Nephron progenitor cell (in vitro differentiated cells): Measurements from ENCODE around the gene ZFPM1.

Source experiments
- DNase-seq: peaks from one replicate; pipeline ENCODE4 v3.0.0; 2021
- H3K27ac Mint-ChIP-seq: 2 replicates; pipeline ENCODE4 v1.8.0; 2021; ENCODE audit warnings: mild to moderate bottlenecking, moderate library complexity, mixed read lengths
- H3K27me3 Mint-ChIP-seq: 2 replicates; pipeline ENCODE4 v1.8.0; 2021; ENCODE audit warnings: mild to moderate bottlenecking, low read depth, mixed read lengths; ENCODE audit not compliant: poor library complexity
- H3K36me3 Mint-ChIP-seq: 2 replicates; pipeline ENCODE4 v1.8.0; 2021; ENCODE audit warnings: low read depth, mixed read lengths
- H3K4me1 Mint-ChIP-seq: 2 replicates; pipeline ENCODE4 v1.8.0; 2021; ENCODE audit warnings: mixed read lengths
- H3K4me3 Mint-ChIP-seq: 2 replicates; pipeline ENCODE4 v1.8.0; 2021; ENCODE audit warnings: mild to moderate bottlenecking, moderate library complexity, mixed read lengths
- H3K9me3 Mint-ChIP-seq: 2 replicates; pipeline ENCODE4 v1.8.0; 2021; ENCODE audit warnings: mild to moderate bottlenecking, moderate library complexity, mixed read lengths
- TF ChIP-seq, protein P1 (sequence below): fragments of 200-600 bp; sonication (generic); IDR thresholded peaks from 2 replicates; pipeline ENCODE4 v1.5.0; 2021; ENCODE audit warnings: antibody characterized with exemption

Gene ZFPM1

DNA sequence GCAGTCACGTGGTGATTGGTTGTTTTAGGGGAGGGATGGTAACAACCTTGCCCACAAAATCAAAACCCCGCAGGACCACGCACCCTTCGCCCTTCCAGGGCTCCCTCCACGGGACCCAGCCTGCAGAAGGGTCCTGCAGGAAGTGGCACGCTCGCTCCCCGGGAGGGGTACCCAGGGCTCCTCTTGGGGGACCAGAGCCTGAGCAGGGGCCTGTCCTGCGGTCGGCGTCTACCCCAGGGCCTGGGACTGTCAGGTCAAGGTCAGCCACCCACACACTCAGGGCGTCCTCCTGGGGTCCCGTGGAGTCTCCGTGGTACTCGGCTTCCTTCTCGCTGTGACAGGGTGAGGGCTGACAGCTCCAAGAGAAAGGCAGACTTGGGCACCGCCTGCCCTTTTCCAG lies 36.4 kb upstream of the ZFPM1 start:
- Mint-ChIP-seq H3K9me3 (no peaks in the 10 kb centered on the region), H3K4me3 (no peak overlapping the region), H3K27ac (no peak overlapping the region), H3K4me1 (peaks cover 13% of the 10 kb centered on the region), H3K36me3 (no peaks in the 10 kb centered on the region), H3K27me3 (no peaks in the 10 kb centered on the region)
- DNase-seq, result no peak
- TF ChIP-seq, protein P1, sequence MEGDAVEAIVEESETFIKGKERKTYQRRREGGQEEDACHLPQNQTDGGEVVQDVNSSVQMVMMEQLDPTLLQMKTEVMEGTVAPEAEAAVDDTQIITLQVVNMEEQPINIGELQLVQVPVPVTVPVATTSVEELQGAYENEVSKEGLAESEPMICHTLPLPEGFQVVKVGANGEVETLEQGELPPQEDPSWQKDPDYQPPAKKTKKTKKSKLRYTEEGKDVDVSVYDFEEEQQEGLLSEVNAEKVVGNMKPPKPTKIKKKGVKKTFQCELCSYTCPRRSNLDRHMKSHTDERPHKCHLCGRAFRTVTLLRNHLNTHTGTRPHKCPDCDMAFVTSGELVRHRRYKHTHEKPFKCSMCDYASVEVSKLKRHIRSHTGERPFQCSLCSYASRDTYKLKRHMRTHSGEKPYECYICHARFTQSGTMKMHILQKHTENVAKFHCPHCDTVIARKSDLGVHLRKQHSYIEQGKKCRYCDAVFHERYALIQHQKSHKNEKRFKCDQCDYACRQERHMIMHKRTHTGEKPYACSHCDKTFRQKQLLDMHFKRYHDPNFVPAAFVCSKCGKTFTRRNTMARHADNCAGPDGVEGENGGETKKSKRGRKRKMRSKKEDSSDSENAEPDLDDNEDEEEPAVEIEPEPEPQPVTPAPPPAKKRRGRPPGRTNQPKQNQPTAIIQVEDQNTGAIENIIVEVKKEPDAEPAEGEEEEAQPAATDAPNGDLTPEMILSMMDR, result no peak

DNA sequence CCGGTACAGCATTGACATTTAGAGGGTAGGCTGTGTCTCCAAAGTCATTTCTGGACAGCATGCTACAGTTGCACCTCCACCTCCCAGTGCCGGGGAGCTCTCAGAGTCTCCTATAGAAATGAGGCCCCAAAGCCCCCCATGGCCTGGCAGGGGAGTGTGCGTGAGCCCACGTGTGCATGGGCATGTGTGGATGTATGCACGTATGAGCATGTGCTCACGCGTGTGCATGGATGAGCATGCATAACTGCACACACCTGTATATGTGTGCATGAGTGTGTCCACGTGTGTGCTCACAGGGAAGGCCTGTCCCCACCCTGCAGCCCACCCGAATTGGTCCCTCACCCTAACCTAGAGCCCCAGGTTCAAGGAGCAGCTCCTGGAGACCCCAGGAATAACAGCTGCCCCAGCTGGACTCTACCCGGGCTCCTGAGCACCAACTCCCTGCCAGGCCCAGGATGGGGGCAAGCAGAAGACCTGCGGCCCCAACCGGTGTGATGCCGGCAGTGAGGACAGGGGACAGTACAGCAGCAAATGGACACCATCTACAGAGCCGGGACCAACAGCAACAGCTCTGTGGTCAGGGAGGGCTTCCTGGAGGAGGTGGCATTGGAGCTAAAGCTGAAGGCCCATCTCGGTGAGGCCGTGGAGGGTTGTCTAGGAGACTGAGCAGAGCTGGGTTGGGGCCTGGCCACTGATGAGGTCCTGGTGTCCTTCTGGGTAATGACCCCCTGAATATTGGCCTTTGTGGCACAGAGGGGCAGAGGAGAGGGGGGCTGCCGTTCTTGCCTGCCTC lies 35.2 kb upstream of the ZFPM1 start:
- Mint-ChIP-seq H3K36me3 (no peaks in the 10 kb centered on the region), H3K27ac (no peak overlapping the region), H3K27me3 (peaks cover 3% of the 10 kb centered on the region), H3K9me3 (no peaks in the 10 kb centered on the region), H3K4me1 (peaks cover 13% of the 10 kb centered on the region), H3K4me3 (no peak overlapping the region)
- TF ChIP-seq, protein P1, result no peak
- DNase-seq, result no peak

DNA sequence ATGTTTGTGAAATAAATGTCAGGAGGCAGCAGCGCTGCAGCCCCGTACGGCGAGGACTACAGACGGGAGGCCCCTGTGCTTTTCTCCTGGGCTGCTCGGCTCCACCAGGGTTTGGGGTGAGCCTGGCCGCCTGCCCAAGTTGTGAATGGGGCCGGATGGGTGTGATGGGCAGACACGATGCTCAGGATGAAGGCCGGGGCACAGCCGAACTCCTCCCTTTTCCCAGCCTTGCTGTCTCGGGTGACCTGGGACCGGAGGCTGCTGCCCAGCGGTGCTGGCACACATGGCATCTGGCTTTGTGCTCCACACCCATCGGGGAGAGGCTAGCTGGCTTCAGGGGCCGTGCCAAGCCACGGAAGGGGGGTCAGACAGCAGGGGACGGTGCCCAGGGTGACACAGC lies 34.2 kb upstream of the ZFPM1 start:
- no peak for DNase-seq
- no peaks in the 10 kb centered on the region for H3K9me3 Mint-ChIP-seq
- TF ChIP-seq, protein P1, result no peak
- H3K27me3 Mint-ChIP-seq, result peaks cover 3% of the 10 kb centered on the region
- no peaks in the 10 kb centered on the region for H3K36me3 Mint-ChIP-seq
- no peak overlapping the region for H3K27ac Mint-ChIP-seq
- peaks cover 14% of the 10 kb centered on the region for H3K4me1 Mint-ChIP-seq
- no peak overlapping the region for H3K4me3 Mint-ChIP-seq

DNA sequence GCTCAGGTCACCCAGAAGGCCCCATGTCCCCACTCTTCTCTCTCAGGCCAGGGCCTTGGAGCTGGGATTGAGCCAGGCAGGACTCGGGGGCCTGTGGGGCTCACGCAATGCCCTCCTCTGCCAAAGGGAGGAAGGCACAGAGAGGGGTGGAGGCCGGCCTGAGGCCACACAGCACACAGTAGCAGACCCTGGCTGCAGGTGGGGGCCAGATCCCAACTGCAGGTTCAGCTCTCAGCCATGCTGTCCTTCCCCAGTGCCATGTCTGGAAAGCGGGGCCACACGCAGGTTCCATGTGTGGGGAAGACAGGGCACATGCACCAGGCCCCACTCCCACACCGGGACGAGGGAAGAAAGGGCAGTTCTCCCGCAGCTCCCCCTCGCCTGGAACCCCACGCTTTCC lies 33.3 kb upstream of the ZFPM1 start:
- H3K9me3 Mint-ChIP-seq, result no peaks in the 10 kb centered on the region
- TF ChIP-seq, protein P1, result no peak
- H3K36me3 Mint-ChIP-seq, result no peaks in the 10 kb centered on the region
- peaks cover 3% of the 10 kb centered on the region for H3K27me3 Mint-ChIP-seq
- peaks cover 23% of the 10 kb centered on the region for H3K4me1 Mint-ChIP-seq
- H3K4me3 Mint-ChIP-seq, result no peak overlapping the region
- DNase-seq, result no peak
- no peak overlapping the region for H3K27ac Mint-ChIP-seq

DNA sequence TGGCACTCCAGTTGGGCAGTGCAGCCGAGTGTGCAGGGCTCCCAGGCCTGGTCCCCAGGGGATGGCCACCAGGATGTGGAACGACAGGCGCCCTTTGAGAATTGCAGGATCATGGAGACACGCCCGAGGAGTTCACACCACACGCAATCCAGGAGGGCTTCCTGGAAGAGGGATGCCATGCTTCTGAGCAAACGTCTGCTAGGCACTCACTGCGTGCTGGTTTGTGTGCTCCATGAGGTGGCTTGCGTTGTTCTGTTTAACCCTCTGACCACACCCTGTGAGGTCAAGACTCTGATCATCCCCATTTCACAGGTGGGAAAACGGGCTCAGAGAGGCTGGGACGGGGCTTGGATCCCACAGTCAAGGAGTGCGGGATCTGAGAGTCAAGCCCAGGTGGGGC lies 32.6 kb upstream of the ZFPM1 start:
- no peak overlapping the region for H3K27ac Mint-ChIP-seq
- H3K4me3 Mint-ChIP-seq, result no peak overlapping the region
- DNase-seq, result no peak
- TF ChIP-seq, protein P1, result no peak
- H3K9me3 Mint-ChIP-seq, result no peaks in the 10 kb centered on the region
- H3K27me3 Mint-ChIP-seq, result peaks cover 3% of the 10 kb centered on the region
- peaks cover 26% of the 10 kb centered on the region for H3K4me1 Mint-ChIP-seq
- H3K36me3 Mint-ChIP-seq, result no peaks in the 10 kb centered on the region

DNA sequence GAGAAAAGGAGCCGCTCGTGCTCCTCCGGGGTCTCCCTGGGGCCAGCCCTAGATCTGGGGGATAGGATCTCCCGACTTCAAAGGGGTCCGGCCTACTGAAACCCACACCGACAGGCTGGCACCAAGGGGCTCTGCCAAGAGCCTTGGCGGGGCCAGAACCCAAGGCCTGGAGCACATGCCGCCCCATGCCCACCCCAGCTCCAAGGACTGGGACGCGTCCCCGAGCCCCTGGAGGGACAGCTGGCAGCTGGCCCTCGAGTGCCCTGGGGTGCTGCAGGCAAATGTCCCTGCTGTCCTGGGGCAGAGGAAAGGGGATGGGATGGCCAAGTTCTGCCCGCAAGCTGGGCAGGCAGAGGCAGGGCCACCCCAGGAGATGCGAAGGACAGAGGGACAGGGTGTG lies 31.8 kb upstream of the ZFPM1 start:
- Mint-ChIP-seq H3K9me3 (no peaks in the 10 kb centered on the region), H3K36me3 (no peaks in the 10 kb centered on the region), H3K4me3 (no peak overlapping the region), H3K27me3 (peaks cover 3% of the 10 kb centered on the region), H3K4me1 (peaks cover 18% of the 10 kb centered on the region), H3K27ac (no peak overlapping the region)
- TF ChIP-seq, protein P1, result no peak
- no peak for DNase-seq
